Activated T-cell treated with anti-CD3 and anti-CD28 coated beads for 4 hours (primary cell): ENCODE results near the gene ENTPD8.

Experiments used
- DNase-seq: peaks from one replicate; pipeline ENCODE4 v3.0.0-alpha.2; 2020

ENTPD8 gene, protein sequence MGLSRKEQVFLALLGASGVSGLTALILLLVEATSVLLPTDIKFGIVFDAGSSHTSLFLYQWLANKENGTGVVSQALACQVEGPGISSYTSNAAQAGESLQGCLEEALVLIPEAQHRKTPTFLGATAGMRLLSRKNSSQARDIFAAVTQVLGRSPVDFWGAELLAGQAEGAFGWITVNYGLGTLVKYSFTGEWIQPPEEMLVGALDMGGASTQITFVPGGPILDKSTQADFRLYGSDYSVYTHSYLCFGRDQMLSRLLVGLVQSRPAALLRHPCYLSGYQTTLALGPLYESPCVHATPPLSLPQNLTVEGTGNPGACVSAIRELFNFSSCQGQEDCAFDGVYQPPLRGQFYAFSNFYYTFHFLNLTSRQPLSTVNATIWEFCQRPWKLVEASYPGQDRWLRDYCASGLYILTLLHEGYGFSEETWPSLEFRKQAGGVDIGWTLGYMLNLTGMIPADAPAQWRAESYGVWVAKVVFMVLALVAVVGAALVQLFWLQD

DNA sequence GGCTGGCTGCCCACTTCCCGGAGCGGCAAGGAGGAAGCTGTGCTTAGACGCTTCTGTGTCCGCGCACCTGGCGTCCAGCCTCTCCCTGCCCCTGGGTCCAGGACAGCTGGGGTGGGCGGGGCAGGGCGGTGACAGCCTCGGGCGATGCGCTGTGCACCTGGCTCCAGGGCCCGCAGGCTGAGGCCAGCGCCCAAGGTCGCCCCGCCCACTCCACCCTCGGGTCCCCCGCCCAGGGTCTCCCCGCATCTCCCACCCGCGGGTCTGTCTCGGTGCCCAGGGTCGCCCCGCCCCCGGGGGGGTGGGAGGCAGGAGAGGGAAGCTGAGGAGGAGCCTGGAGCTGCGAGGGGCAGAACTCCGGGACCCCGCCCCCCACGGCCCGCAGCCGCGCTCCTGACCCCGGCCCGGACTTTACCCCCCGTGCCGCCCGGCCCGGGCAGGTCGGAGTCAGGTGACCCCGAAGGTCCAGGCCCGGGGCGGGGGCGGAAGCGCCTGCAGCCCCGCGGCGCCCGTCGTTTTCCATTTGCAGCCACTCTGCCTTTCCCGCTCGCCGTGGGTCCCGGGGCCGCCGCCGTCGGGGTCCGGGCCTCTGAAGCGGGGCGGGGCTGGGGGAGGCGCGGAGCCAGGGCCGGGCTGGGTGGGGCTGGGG lies at the start of gene ENTPD8:
TSS of gene ENTPD8 (minus strand) at position 69 of the 646 bp plus-strand sequence. CDS start 3,072 bp downstream, outside the sequence.
- no peak for DNase-seq

DNA sequence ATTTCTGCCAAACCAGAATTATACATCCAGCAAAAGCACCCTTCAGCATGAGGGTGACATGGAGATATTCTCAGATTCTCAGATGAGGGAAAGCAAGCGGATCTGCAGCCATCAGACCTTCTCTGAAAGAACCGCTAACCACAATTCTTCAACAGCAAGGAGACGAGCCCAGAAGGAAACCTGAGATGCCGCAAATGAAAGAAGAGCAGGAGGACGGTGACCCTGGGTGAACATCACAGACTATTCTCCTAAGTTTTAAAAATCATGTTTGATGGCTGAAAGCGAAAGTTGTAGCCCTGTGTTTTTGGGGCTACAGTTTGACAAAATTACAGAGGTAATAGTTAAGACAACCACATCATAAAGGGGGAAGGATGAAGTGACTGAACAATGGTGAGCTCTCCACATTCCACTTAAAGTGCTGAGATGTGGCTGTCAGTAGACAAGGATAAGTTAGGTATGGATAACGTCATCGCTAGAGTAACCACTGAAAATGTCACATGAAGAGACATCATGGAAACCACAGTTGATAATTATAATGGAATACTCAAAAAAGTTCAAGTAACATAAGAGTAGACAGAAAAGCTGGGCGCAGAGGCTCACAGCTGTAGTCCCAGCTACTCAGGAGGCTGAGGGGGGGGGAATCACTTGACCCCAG lies 49.5 kb upstream of the ENTPD8 start:
- DNase-seq, result no peak

DNA sequence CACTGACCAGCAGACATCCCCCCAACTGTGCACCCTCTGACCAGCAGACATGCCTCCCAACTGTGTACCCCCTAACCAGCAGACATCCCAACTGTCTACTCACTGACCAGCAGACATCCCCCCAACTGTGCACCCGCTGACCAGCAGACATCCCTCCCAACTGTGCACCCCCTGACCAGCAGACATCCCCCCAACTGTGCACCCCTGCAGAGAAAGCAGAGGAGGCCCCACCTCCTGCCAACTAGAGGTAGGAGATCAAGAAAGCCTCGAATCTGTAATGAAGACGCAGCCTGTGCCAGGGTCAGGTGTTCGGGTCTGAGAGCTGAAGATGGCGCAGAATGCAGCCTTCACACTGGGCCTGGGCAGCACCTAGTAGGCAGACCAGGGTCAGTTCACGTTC lies 47.7 kb upstream of the ENTPD8 start:
- DNase-seq, result no peak

DNA sequence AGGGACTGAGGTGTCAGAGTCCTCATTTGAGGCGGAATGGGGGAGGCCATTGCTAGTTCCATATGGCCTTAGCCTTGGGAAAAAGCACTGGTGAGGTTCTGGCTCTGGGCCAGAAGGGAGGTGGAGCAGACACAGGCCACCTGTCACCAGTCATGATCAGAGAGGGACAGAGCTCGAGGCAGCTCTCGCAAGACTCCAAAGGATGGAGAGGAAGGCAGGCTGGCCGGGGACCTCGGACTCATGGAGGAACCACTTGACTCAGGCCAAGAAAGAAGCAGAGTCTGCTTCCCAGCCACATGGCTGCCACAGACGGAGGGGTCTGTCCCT lies 47.1 kb upstream of the ENTPD8 start:
- DNase-seq, result no peak

DNA sequence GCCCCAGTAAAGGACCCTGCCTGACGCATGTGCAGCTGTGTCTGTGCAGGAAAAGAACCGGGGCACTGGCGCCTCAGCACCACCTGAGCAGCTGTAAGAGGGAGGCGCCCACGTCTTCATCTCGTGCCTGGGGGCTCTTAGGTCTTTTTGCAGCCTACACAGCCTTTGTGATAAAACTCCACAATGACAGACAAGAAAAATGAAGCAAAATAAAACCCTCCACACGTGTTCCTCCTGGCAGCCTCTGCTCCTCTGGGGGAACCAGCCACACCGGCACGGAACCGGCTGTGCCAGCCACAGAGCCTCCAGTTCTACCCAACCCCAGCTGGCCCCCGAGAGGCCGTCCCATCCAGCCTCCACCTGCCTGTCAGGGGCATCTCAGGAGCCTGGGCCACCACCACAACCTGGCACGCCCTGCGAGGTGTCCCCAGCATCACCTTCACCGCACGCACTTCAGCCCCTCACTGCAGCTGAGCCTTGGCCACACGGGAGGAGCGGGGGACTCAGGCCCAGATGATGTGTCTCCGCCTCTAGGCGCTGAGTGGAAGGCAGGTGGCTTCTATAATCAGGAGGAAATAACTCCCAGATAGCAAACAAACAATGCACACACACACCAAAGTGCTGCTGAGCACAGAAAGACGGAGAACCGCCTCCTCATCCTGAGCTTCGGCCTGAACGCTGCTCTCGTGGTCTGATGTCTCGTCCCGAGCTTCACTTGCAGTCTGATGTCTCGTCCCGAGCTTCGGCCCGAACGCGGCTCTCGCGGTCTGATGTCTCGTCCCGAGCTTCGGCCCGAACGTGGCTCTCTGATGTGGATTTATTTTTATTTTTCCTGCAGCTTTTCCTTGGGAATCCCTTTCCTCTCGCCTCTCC lies 46.5 kb upstream of the ENTPD8 start:
- DNase-seq, result no peak

DNA sequence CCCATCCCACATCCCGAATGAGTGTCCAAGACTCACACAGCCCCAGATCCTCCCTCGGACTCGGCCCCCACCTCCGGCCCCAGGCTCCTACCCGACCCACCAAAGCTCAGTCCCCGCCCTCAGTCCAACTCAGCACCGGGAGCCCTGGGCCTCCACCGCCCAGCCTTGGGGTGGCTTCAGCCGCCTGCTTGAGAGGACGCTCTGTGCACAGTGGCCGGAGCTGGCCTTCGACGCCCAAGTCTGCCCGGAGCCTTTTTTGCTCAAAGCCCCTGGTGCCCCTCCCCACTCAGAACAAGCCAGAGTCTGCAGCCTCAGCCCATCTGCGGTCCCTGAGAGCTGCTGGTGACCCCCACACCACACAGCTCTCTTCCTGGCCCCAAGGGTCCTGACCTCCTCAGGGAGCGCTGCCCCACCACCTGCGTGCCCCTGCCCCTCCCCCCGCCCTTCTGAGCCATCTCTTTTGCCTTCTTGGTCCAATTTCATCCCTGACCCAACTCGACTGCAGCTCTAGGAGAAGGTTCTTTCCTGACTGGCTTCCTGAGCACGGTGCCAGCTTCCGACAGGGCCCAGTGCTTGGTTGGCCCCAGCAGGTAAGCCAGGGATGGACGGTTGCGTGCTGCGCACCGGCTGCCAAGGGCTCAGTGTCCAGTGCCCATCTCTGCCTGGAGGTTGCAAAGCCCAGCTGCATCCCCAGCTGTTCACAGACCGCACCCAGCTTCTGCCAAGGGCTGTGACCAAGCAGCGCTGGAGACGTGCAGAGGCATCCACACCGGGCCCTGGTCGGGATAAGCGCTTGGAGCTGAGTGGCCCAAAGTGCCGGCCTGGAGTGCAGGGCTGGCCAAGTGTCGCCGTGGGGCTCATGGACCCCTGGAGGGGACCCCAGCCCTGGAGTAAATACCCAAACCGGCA lies 45.6 kb upstream of the ENTPD8 start:
- DNase-seq, result no peak

DNA sequence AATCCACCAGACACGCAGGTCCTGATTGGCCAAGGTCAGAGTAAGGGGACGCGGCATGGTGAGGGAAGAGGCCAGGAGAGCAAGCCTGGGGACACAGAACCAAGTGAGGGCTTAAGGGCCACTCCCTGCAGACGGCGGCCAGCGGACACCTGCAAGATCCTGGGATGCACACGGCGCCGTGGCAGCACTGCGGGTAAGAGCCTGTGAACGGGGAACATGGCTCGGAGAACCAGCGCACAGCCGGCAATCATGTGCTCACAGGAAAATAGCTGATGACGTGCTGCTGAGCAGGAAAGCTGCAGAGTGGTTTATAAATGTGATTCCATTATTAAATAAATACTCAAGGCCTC lies 45.0 kb upstream of the ENTPD8 start:
- no peak for DNase-seq

DNA sequence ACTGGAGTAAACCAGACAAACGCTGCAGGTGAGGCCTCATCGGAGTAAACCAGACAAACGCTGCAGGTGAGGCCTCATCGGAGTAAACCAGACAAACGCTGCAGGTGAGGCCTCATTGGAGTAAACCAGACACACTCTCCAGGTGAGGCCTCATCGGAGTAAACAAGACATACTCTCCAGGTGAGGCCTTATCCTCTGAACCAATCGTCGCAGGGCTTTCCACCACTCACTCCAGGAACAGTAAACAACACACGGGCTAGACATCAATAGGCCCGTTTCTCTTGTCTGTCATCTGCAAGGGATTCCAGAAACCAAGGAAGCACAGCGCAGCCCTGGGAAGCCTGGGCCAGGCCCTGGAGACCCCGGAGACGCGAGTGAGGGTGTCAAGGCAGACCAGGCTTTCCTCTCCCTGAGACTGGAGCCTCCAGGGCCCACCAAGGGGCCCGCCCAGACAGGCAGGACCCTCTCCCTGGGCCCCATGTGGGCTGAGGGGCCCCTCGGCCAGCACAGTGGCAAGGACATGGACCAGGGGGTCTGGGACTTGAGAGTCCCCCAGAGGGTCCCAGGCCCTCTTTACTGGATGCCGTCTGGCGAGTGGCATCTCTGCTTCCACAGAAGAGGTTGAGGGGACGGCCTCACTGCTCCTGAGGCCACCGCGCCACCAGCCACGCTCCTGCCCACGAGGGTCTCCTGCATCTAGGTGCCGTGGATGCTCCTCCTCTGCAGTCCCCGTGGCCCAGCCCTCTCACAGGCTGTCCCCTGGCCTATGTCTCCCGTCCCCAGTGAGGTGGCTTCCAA lies 44.4 kb upstream of the ENTPD8 start:
- DNase-seq, result no peak

DNA sequence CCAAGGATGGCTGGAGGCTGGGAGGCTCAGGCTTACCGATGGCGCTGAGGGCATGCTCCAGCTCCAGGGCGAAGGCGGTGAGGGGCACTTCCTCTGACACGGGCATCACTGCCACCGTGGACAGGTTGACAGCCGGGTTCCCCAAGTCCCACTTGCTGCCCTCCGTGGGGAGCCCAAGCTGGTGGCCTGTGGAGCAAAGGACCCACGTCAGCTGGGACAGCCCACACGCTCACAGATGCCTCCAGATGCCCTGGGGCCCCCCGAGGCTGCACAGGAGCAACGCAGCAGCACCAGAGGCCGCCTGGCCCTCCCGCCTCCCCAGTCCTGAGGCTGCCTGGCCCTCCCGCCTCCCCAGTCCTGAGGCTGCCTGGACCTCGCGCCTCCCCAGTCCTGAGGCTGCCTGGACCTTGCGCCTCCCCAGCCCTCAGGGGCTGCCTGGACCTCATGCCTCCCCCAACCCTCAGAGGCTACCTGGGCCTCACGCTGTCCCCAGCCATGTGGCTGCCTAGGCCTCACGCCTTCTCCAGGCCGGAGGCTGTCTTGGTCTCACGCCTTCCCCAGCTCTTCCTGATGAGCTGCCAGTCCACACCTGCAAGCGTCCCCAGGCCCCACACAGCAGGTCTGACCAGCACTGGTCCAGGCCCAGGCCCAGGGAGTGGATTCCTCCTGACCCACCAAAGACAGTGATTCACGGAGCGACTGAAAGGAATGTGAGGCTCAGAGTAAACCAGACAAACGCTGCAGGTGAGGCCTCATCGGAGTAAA lies 43.6 kb upstream of the ENTPD8 start:
- DNase-seq, result no peak

DNA sequence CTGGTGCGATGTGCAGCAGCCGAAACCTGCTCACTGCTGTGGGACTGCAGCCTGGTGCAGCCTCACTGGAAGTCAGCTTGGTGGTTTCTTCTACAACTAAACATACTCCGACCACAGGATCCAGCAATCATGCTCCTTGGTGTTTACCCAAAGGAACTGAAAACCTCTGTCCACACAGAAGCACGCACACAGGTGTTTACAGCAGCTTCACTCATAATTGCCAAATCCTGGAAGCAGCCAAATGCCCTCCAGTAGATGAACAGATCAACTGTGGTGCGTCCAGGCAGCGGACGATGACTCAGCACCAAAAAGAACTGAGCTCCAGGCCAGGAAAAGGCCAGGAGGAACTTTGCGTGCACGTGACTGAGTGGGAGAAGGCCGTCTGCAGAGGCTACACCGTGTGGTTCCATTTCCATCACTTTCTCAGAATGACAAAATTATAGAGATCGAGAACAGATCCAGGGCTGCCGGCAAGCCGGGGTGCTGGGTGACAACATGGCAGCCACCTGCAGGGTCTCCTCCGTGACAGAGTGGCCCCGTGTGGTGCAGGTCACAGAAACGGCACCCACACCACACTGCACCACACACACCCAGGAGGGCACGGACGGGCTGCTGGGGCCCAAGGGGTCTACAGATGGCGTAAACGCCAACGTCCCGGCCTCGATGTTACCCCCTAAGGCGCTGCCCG lies 41.1 kb upstream of the ENTPD8 start:
- no peak for DNase-seq

DNA sequence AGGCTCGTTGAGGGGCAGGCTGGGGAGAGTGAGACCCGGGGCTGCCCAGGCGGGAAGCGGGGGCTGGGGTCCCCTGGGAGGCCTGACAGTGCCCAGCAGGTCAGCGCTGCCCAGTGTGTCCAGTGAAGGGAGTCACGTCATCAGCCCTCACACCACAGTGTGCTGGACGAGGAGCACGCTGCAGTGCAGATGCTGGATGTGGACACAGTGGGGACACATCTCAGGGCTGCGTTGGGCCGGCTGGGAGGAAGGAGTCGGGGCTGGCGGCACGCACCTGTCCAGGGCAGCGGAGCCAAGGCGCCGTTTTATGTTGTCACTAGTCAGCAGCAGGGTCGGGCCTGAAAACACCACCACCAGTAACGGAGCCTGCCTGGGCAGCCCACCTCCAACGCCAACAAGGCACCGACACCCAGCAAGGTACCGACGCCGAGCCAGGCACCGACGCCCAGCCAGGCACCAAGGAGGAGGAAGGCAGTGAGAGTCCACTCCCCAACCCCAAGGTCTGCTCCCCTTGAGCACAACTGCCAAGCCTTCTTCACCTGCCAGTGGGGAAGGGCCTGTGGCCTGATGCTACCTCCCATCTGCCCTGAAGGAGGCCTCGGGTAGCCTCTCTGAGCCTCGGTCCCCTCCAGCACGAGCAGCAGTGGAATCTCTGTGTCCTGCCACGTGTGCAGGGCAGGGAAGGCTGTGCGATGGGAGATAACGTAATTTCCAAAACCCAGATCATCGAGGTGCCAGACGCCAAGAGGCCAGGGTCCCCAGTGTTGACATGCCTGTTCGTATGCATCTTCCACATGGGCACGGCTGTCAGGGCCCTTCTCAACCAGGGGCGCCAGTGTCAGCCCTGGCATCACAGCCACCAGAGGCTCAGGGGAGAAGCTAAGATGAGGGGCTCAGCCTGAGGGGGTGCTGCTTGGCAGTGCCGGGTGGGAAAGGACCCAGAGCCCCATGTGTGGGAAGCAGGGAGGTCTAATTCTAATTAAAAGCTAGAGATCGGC lies 39.8 kb upstream of the ENTPD8 start:
- DNase-seq, result no peak

DNA sequence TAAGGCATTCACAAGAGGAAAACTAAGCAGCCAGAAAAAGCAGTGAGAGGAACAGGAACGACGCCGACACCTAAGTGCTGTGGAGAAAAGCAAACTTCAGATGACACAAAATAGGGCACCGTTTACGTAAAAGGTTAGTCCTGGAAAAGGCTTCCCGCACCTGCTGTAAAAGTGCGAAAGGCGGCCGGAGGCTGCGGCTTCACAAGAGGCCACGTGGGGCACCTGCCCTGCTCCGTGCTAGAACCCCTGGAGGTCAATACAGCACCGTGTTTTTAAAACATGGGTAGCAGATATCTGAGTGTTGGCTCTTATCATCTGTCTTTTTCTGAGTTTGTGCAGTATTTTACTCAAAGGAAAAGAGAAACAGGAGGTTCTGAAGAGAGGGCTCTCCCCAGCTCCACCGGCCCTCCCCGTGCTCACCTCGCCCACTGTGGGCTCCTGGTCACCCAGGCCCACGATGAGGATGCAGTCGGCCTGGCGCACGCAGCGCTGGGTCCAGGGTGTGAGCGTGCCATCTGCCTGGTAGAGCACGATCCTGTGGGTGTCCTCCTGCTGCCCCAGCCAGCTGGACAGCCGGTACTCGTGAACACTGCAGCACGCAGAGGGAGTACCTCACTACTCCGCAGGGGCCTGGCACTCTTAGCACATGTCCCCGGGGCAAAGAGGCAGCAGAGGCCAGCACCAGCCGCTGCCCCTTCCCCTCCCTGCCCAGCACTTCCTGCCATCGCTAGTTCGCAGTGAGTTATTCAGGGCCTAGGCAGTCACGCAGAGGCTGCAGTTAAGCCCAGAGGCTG lies 38.9 kb upstream of the ENTPD8 start:
- no peak for DNase-seq

DNA sequence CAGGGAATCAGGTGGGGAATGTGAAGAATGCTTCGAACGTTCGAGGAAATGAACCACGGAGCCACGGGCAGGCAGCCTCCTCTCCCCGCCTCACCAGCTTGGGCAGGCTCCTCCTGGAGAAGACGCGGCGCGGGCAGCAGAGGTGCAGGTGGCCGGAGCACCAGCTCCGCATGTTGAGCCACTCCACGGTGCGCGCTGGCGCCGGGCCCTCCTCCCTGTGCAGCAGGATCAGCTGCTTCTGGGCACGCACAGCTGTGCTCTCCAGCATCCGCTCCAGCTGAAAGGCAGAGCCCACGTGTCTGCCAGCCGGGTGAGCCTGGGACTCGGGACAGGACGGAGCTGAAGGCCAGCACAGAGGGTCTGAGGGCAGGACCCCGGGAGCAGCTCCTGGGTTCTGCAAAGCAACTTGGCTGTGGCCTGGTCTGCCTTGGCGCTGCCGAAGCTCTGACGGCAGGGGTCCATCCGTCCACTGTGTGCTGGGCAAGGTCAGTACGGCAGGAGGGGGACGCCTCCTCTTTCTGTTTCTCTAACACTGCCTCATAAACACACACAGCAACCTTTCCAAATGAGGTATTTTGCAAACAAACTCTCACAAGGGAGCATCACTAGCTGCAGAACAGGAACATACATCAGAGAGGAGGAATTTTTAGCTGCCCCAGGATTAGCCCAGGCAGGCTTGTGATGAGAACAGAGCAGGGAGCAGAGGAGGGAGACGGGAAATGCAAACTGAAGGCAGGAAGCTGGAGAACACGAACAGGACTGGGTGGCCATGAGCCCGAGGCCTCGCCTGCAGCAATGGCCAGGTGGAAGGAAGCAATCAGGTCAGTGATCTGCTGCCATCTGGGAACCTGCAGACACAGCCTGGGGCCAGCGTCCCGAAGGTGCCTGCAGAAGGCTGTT lies 38.1 kb upstream of the ENTPD8 start:
- DNase-seq, result no peak

DNA sequence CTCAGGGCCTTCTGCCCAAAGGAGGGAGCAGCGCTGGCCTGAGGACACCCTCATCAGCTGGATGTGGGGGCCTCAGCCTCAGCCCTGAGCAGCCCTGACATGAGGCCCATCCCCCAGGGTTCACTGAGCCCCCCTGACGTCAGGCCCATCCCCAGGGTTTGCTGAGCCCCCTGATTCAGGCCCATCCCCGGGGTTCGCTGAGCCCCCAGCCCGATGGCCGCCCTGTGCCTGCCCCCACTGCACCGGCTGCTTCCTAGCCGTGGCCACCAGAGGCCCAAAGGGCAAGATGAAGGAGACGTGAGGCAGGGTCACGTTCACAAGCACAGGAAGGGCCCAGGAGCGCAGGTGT lies 37.4 kb upstream of the ENTPD8 start:
- DNase-seq, result no peak

DNA sequence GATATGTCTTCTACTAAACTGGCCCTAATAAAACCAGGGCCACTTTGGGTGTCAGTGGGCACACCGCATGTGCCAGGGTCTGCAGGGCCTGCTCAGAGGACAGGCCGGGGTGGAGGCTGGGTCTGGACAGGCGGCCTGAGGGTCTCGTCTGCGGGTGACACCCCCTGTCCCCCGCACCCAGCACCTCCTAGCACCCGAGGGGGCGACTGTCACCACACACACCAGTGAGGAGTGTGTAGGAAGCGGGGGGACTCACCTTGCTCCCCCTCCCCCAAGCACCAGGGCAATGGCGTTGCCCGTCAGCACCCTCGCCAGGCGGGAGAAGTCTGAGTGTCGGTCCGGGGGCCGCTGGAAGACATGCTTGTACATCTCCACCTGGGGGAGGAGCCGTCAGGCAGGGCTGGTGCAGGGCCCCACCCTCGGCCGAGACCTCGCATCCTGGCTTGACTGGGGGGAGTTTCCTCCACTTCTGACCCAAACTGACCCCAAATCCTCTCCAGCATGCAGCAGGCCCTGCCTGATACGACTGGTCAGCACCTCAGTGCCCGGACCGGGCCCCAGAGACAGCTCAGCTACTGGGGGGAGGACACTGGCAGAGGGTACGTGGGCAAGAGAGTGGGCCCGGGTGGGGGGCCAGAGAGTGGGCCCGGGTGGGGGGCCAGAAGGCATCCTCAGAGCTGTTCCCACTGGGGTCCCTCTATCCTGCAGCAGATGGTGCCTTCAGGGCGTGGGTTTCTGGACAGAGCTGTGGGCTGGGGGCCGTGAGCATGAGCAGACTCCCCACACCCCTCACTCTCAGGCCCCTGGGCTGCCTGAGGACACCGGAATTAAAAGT lies 36.8 kb upstream of the ENTPD8 start:
- DNase-seq, result no peak

DNA sequence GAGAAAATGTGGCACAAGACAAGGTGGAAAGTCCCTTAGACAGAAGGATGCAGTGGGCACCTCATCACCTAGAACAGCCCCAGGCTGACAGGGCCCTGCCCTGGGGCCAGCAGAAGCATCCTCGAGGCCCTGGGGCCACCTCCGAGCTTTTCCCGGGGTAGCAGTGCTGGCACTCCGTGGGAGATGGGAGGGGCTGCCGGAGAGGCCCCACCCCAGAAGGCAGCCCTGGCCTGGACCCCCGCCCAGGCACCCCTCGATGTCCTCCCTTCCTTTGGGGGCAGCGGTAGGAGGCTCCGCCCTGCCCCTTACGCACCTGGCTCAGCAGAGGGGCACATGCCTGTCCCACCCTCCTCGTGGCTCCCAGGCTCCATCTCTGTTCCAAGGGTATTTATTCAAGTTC lies 35.7 kb upstream of the ENTPD8 start:
- no peak for DNase-seq
